ENCODE results near the gene KCNJ4.
A peak's percentile ranks its signal among the peaks of the same experiment; 100 is the strongest.
"Not testable (repeated sequence)": the region's sequence is repeated elsewhere in the genome, so short reads cannot be mapped to it uniquely, and the experiment has no call there.

The KCNJ4 gene

GRCh38 chr22:38403812-38404211 is 51.2 kb downstream of the KCNJ4 start:
- Mint-ChIP-seq H3K4me3 (no peak overlapping the region), H3K9me3 (ENCODE audit: low read depth) (no peaks in the 10 kb centered on the region), H3K4me1 (ENCODE audit: low read depth) (no peaks in the 10 kb centered on the region), H3K27ac (no peak overlapping the region), H3K36me3 (no peaks in the 10 kb centered on the region), H3K27me3 (no peaks in the 10 kb centered on the region)

- no peak overlapping the region for H3K4me3 Mint-ChIP-seq
- no peaks in the 10 kb centered on the region for H3K36me3 Mint-ChIP-seq
- H3K4me1 Mint-ChIP-seq (ENCODE audit: low read depth) = no peaks in the 10 kb centered on the region
- H3K27me3 Mint-ChIP-seq = no peaks in the 10 kb centered on the region
- H3K27ac Mint-ChIP-seq = no peak overlapping the region
- no peaks in the 10 kb centered on the region for H3K9me3 Mint-ChIP-seq (ENCODE audit: low read depth)
Measured at GRCh38 chr22:38402204-38402603, 52.8 kb downstream of the KCNJ4 start.

- H3K27me3 Mint-ChIP-seq = no peaks in the 10 kb centered on the region
- H3K36me3 Mint-ChIP-seq = no peaks in the 10 kb centered on the region
- no peaks in the 10 kb centered on the region for H3K9me3 Mint-ChIP-seq (ENCODE audit: low read depth)
Measured at GRCh38 chr22:38401336-38402084, 53.5 kb downstream of the KCNJ4 start.

GRCh38 chr22:38400256-38400655 is 54.7 kb downstream of the KCNJ4 start:
- not testable (repeated sequence) for H3K27me3 Mint-ChIP-seq; H3K36me3 Mint-ChIP-seq; H3K27ac Mint-ChIP-seq; H3K4me3 Mint-ChIP-seq; H3K9me3 Mint-ChIP-seq (ENCODE audit: low read depth)
- H3K4me1 Mint-ChIP-seq (ENCODE audit: low read depth) = peaks cover 14% of the 10 kb centered on the region

More at GRCh38 chr22:38401336-38402084, 53.5 kb downstream of the KCNJ4 start:
- Mint-ChIP-seq H3K4me3 (no peak overlapping the region), H3K4me1 (ENCODE audit: low read depth) (peaks cover 3% of the 10 kb centered on the region), H3K27ac (no peak overlapping the region)

GRCh38 chr22:38398609-38399461 is 56.2 kb downstream of the KCNJ4 start:
- Mint-ChIP-seq H3K4me1 (ENCODE audit: low read depth) (peaks cover 22% of the 10 kb centered on the region), H3K27ac (no peak overlapping the region), H3K4me3 (peak overlapping the region; percentile 85), H3K36me3 (no peaks in the 10 kb centered on the region), H3K9me3 (ENCODE audit: low read depth) (no peaks in the 10 kb centered on the region), H3K27me3 (no peaks in the 10 kb centered on the region)

GRCh38 chr22:38398181-38398608 is 56.8 kb downstream of the KCNJ4 start:
- H3K27me3 Mint-ChIP-seq; H3K27ac Mint-ChIP-seq; H3K9me3 Mint-ChIP-seq (ENCODE audit: low read depth); H3K36me3 Mint-ChIP-seq: not testable (repeated sequence)
- Mint-ChIP-seq H3K4me1 (ENCODE audit: low read depth) (peaks cover 27% of the 10 kb centered on the region), H3K4me3 (peak overlapping the region; percentile 62)

- peaks cover 31% of the 10 kb centered on the region for H3K4me1 Mint-ChIP-seq (ENCODE audit: low read depth)
- H3K36me3 Mint-ChIP-seq = no peaks in the 10 kb centered on the region
- peak overlapping the region; percentile 70 for H3K4me3 Mint-ChIP-seq
- no peak overlapping the region for H3K27ac Mint-ChIP-seq
- H3K9me3 Mint-ChIP-seq (ENCODE audit: low read depth) = no peaks in the 10 kb centered on the region
- H3K27me3 Mint-ChIP-seq = no peaks in the 10 kb centered on the region
Measured at GRCh38 chr22:38397189-38398085, 57.6 kb downstream of the KCNJ4 start.

GRCh38 chr22:38396440-38397069 is 58.4 kb downstream of the KCNJ4 start:
- H3K4me1 Mint-ChIP-seq (ENCODE audit: low read depth) = peaks cover 31% of the 10 kb centered on the region
- peak overlapping the region; percentile 81 for H3K4me3 Mint-ChIP-seq
- not testable (repeated sequence) for H3K9me3 Mint-ChIP-seq (ENCODE audit: low read depth); H3K27me3 Mint-ChIP-seq; H3K36me3 Mint-ChIP-seq
- H3K27ac Mint-ChIP-seq = peak overlapping the region; percentile 41

- peaks cover 31% of the 10 kb centered on the region for H3K4me1 Mint-ChIP-seq (ENCODE audit: low read depth)
- H3K4me3 Mint-ChIP-seq = peak overlapping the region; percentile 81
- H3K9me3 Mint-ChIP-seq (ENCODE audit: low read depth) = not testable (repeated sequence)
Measured at GRCh38 chr22:38395944-38396343, 59.1 kb downstream of the KCNJ4 start.

GRCh38 chr22:38394929-38395624 is 59.9 kb downstream of the KCNJ4 start:
- not testable (repeated sequence) for H3K27ac Mint-ChIP-seq, H3K4me3 Mint-ChIP-seq
- peaks cover 31% of the 10 kb centered on the region for H3K4me1 Mint-ChIP-seq (ENCODE audit: low read depth)

More at GRCh38 chr22:38395944-38396343, 59.1 kb downstream of the KCNJ4 start:
- not testable (repeated sequence) for H3K27me3 Mint-ChIP-seq, H3K36me3 Mint-ChIP-seq
- H3K27ac Mint-ChIP-seq = peak overlapping the region; percentile 41

GRCh38 chr22:38389428-38389818 is 65.6 kb downstream of the KCNJ4 start:
- not testable (repeated sequence) for H3K9me3 Mint-ChIP-seq (ENCODE audit: low read depth); H3K27me3 Mint-ChIP-seq; H3K4me3 Mint-ChIP-seq; H3K27ac Mint-ChIP-seq; H3K36me3 Mint-ChIP-seq
- peaks cover 13% of the 10 kb centered on the region for H3K4me1 Mint-ChIP-seq (ENCODE audit: low read depth)

More at GRCh38 chr22:38394929-38395624, 59.9 kb downstream of the KCNJ4 start:
- H3K36me3 Mint-ChIP-seq; H3K27me3 Mint-ChIP-seq; H3K9me3 Mint-ChIP-seq (ENCODE audit: low read depth): not testable (repeated sequence)

GRCh38 chr22:38388506-38389427 is 66.2 kb downstream of the KCNJ4 start:
- not testable (repeated sequence) for H3K27me3 Mint-ChIP-seq; H3K9me3 Mint-ChIP-seq (ENCODE audit: low read depth); H3K4me1 Mint-ChIP-seq (ENCODE audit: low read depth); H3K4me3 Mint-ChIP-seq; H3K27ac Mint-ChIP-seq; H3K36me3 Mint-ChIP-seq

- not testable (repeated sequence) for H3K4me1 Mint-ChIP-seq (ENCODE audit: low read depth); H3K36me3 Mint-ChIP-seq; H3K27ac Mint-ChIP-seq; H3K4me3 Mint-ChIP-seq; H3K27me3 Mint-ChIP-seq; H3K9me3 Mint-ChIP-seq (ENCODE audit: low read depth)
Measured at GRCh38 chr22:38386918-38387317, 68.1 kb downstream of the KCNJ4 start.

All from activated naive CD8-positive, alpha-beta T cell (primary cell).